UCSD-AML1 (cell line): ENCODE results near the gene PAX3.

Source experiments
- DNase-seq: peaks from one replicate; lab custom pipeline; 2025; ENCODE audit not compliant: unreplicated experiment; lab: John Stamatoyannopoulos, UW

Gene PAX3

DNA sequence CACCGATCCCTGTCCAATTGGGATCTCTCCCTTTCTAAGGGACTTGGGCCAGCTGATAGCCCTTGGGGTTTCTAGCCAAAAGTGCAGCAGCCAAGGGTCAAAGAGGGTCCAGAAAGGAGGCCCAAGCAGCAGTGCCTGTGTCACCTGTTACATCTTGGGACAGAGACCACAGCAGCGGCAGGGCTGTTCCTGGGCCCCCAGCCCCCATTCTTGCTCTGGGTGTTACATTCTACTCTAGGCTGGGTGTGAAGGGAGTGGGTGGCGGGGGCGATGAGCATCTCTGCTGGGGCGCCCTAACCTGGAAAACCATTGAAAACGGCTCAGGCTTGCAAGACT, 1.2 kb downstream of the PAX3 start:
- no peak for DNase-seq

DNA sequence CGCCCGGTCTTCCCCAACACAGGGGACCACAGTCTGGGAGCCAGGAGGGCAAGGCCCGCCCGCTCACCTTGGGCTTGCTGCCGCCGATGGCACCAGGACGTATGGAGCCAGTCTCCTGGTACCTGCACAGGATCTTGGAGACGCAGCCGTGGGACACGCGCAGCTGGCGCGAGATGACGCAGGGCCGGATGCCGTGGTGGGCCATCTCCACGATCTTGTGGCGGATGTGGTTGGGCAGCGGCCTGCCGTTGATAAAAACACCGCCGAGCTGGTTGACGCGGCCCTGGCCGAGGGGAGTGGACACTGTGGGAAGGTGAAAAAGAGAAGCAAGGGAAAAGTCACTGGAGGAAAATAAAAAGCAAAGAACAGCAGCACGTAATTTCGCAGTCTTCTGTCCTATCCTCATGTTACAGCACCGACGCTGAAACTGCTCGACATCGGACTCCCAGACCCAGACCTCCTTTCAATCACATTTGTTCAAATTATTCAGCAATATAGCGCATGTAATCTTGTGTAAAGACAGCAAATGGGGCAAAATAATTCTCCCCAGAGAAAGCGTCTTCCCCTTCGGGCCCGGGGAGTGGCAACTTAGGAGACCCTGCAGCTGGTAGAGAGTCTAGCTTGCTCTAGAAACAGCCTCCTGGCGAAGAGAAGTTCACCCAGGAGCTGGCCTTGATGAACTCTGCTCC, 1.7 kb downstream of the PAX3 start:
- peak; percentile 36 for DNase-seq

- no peak for DNase-seq
Measured at GRCh38 chr2:222296311-222296741, 2.5 kb downstream of the PAX3 start.

DNA sequence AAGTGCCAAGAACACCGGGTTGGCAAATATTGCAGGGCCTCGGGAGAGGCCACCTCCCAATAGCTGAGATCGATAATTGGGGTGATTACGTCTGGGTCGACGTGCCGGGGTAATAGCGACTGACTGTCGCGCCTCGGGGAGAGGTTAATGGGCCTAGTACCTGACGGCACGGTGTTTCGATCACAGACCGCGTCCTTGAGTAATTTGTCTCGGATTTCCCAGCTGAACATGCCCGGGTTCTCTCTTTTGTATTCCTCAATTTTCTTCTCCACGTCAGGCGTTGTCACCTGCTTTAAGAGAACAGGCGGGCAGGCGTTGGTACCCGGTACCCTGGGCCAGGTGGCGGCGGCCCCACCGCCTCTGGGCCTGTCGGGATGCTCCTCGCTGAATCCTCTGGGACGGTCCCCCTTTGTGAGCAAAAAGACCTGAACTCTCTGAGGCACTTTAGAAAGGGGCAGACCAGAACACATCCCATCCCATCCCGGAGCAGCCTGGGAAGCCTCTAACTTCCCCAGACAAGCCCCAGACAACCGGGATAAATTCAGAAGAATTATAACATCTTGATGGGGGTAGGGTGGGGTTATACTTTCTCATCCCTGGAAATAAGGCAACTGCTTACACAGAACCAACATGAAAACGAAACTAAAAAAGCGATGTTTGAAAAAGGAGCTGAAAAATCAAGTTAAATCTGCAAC, 3.3 kb downstream of the PAX3 start:
- DNase-seq: no peak

GRCh38 chr2:222294996-222295367, 3.8 kb downstream of the PAX3 start:
- no peak for DNase-seq

DNA sequence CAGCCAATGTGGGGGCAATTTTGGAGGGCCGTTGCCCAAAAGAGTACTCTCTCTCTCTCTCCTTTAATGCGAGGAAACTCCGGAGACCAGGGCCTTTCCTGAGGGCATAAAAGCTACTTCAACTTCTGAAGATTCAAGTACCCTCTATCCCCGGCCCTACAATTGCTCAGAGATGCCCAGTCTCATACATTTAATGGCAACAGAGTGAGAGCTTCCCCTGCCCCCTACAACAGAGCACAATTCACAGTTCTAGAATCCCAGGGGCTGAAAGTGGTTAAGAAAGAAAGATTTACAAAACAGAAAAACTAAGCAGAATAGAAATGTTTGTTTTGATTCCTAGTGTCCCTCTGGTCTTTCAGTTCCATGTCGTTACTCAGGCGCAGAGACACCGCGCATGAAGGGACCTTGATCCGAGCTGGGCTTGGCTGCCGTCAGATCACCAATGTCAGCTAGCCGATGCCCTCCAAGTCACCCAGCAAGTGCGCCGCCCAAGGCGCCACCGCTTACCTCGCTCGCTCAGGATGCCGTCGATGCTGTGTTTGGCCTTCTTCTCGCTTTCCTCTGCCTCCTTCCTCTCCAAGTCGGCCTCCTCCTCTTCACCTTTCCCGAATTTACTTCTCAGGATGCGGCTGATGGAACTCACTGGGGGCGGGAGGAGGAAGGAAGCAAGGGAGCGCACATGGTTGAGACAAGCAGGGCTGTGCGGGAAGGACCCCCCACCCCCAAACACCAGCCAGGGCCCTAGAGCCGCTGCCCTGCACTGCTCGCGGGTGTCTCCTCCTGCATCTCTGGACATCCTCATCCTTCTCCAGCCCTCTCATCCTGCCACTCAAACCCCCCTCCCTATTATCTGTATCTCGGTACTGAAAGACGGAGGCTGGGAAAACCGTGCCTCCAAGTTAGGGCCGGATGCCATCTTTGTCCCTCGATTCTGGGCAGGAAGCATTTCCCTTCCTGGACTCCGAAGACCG, 4.9 kb downstream of the PAX3 start:
- no peak for DNase-seq

- no peak for DNase-seq
Measured at GRCh38 chr2:222292149-222293134, 6.4 kb downstream of the PAX3 start.

GRCh38 chr2:222291485-222291841, 7.3 kb downstream of the PAX3 start:
- no peak for DNase-seq

DNA sequence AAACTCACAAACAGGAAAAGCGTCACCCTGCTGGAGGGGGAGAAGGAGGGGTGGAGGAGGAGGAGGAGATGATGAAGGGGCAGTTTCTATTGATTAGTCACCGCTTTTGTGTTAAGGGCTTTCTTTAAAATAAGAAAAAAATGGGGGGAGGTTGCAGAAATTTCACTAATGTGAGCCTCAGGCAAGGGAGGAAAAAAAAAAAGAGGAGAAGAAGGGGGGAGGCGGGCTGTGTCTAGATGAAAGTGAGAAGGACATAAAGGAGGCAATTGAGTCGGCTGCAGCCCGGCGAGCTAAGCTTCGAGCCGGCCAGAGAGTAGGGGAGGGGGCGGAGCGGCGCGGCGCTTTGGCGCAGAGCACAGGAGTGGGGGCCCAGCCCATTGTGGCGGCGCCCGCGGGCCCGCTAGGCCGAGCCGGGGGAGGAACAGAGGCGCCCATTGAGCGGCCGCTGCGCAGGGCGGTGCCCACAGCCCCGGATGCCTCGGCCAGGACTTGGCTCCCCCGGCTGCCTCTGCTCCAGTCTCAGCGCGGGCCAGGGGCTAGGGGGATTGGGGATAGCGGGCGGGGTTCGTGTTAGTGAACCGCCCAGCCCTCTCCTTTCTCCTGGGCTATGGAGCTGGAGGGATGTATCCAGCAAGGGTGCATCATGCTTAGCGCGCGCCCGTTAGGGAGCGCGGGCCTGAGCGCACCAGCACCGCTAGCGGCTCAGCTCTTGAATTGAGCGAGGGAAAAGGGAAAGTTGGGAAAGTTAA, 7.9 kb downstream of the PAX3 start:
- no peak for DNase-seq

DNA sequence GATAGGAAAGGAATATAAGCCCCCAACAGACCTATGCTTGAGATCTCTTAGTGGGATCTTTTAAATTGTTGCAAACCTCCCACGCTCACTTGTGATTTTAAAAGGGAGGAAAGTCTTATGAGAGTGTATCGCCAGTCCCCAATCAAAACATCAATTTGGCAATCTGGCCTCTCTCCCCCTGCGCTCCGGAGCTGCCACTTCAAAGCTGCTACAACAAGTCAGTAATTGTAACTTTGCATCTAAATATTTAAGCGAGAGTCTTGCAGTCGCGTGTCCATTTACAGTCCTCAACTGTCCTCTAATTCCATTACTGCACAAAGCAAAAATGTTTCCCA, 8.4 kb downstream of the PAX3 start:
- DNase-seq: no peak

DNA sequence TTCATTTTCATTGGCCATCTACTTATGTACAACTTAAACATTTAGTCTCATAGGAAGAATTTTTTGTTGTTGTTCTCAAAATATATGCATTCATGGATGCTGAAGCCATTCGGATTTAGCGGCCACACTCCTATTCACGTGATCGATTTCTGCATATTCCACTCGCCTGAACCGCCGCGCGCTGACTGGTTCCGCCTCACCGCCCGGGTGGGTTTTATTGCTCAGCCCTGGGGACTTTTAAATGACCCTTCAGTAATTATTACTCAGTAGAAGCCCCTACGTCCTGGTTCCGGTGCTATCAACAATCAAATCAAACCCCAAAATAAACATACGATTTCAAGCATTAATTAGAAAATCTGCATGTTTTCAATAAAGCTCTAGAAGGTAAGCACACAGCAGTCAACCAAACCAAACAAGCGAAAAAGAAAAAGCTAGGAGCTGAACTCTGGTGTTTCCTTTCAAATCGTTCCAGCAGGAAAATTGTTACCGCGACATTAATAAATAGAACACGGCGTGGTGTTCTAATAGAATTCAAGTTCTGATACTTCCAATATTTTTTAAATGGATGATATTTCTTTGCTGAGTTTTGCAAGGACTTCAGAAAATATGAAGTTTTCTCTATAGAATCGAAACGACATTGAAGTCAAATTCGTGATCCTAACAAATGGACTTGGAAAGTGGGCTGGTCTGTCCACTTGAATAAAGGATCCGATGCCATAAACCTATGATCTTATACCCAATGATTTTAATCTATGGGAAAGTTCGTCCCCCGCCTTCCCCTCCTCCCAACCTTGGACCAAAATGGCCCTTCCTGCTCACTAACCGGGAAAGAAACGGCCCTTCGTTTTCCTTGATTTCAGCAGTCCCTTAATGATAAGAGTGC, 9.3 kb downstream of the PAX3 start:
- DNase-seq: no peak

- DNase-seq: no peak
Measured at GRCh38 chr2:222288590-222289277, 10.1 kb downstream of the PAX3 start.

DNA sequence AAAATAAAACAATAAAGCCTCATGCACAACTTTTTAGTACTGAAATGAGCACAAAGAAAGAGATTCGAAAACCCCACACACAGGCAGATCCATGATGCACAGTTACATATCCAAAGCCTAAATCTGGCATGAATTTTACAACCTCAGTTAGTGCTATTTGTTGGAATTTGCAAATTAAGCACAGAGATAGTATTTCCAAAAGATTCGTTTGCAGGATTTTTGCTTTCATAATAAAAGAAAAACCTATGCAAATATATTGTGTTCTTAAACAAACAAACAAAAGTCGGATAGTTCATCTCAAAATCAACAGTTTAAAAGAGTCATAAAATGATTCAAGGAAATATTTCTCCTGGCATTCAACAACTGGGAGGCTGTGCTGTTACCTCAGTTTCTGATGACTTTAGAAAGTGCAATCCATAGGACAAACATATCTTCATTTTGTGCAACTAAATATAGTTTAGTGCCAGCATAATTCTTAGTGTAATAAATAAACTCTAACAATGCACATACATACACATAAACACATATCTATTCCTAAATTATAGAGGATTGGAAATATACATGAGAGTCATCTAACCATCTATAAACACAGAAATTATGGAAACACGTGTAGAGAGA, 10.8 kb downstream of the PAX3 start:
- no peak for DNase-seq

DNA sequence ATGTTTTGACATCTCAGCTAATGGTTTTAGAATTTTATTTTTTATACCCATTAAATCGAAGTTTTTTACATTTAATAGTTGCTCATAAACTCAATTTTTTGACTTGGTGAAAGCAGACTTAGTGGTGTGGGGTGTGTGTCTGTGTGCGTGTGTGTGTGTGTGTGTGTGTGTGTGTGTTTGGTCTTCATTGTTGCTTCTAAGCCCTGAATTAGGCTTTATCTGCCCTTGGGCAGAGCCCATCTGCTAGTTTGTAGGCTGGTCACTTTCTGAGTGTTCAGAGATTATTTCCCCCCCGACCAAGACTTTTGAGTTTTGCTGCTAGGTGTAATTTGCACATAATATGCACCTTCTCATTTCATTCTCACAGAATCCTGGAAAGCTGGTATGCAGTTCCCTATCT, 14.3 kb downstream of the PAX3 start:
- DNase-seq: no peak

GRCh38 chr2:222283634-222284033, 15.2 kb downstream of the PAX3 start:
- no peak for DNase-seq

- no peak for DNase-seq
Measured at GRCh38 chr2:222281506-222281905, 17.3 kb downstream of the PAX3 start.

- DNase-seq: no peak
Measured at GRCh38 chr2:222280795-222281194, 18.0 kb downstream of the PAX3 start.

GRCh38 chr2:222272446-222273015, 26.3 kb downstream of the PAX3 start:
- no peak for DNase-seq
